HG02840 (cell line): ENCODE measurements around the gene EMB.
A peak's percentile ranks its signal among the peaks of the same experiment; 100 is the strongest.
"Not testable (repeated sequence)": the region's sequence is repeated elsewhere in the genome, so short reads cannot be mapped to it uniquely, and the experiment has no call there.

Experiments used
- ATAC-seq: cut with Tn5 transposase; IDR thresholded peaks from one replicate; pipeline ENCODE4 v1.9.1; 2021; ENCODE audit warnings: mild to moderate bottlenecking, moderate library complexity, moderate number of reproducible peaks; ENCODE audit not compliant: unreplicated experiment, low FRiP score

Gene EMB

GRCh38 chr5:50423100-50423799 is 17.8 kb downstream of the EMB start:
- ATAC-seq = not testable (repeated sequence)

- not testable (repeated sequence) for ATAC-seq
Measured at GRCh38 chr5:50421184-50421950, 19.7 kb downstream of the EMB start.

GRCh38 chr5:50420343-50420935 is 20.6 kb downstream of the EMB start:
- no peak for ATAC-seq

GRCh38 chr5:50419656-50420055 is 21.4 kb downstream of the EMB start:
- ATAC-seq = not testable (repeated sequence)

- ATAC-seq = not testable (repeated sequence)
Measured at GRCh38 chr5:50416637-50417036, 24.5 kb downstream of the EMB start.

GRCh38 chr5:50415912-50416311 is 25.2 kb downstream of the EMB start:
- peak; percentile 88 for ATAC-seq

- ATAC-seq = not testable (repeated sequence)
Measured at GRCh38 chr5:50410932-50411331, 30.2 kb downstream of the EMB start.

- no peak for ATAC-seq
Measured at GRCh38 chr5:50406877-50407276, 34.2 kb downstream of the EMB start.

- ATAC-seq = no peak
Measured at GRCh38 chr5:50401336-50401735, 39.8 kb downstream of the EMB start.

- not testable (repeated sequence) for ATAC-seq
Measured at GRCh38 chr5:50393925-50394609, 47.0 kb downstream of the EMB start.

- not testable (repeated sequence) for ATAC-seq
Measured at GRCh38 chr5:50392289-50392688, 48.8 kb downstream of the EMB start.

GRCh38 chr5:50384381-50384780 is 56.7 kb downstream of the EMB start:
- not testable (repeated sequence) for ATAC-seq

GRCh38 chr5:50376696-50377095 is 64.4 kb downstream of the EMB start:
- not testable (repeated sequence) for ATAC-seq

GRCh38 chr5:50369287-50370033 is 71.6 kb downstream of the EMB start:
- not testable (repeated sequence) for ATAC-seq

GRCh38 chr5:50365426-50366251 is 75.4 kb downstream of the EMB start:
- ATAC-seq = no peak

GRCh38 chr5:50364535-50365309 is 76.4 kb downstream of the EMB start:
- ATAC-seq = not testable (repeated sequence)

GRCh38 chr5:50359187-50359586 is 81.9 kb downstream of the EMB start:
- no peak for ATAC-seq

GRCh38 chr5:50352382-50352781 is 88.7 kb downstream of the EMB start:
- no peak for ATAC-seq
